Measurements from ENCODE around the gene OR51T1.

The OR51T1 gene, protein sequence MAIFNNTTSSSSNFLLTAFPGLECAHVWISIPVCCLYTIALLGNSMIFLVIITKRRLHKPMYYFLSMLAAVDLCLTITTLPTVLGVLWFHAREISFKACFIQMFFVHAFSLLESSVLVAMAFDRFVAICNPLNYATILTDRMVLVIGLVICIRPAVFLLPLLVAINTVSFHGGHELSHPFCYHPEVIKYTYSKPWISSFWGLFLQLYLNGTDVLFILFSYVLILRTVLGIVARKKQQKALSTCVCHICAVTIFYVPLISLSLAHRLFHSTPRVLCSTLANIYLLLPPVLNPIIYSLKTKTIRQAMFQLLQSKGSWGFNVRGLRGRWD

GRCh38 chr11:4881860-4882500 is at the start of gene OR51T1:
TSS of gene OR51T1 (plus strand) at chr11:4881900. CDS start at chr11:4881900, 0 bp downstream.
- no peak within 1 kb of the TSS for H3K4me3 ChIP-seq (ENCODE audit: low read depth in 1 of 2, low read length in 2 of 2)
- H2AFZ ChIP-seq (ENCODE audit: low read depth, low read length) = no peak within 1 kb of the TSS
- no peak within 1 kb of the TSS for H3K27ac ChIP-seq (ENCODE audit: low read length)
- H3K4me2 ChIP-seq (ENCODE audit: insufficient read depth, low read length) = no peak within 1 kb of the TSS
- DNase-seq (no peak), ATAC-seq (ENCODE audit: insufficient read depth, low read depth) (no peak)
- H4K20me1 ChIP-seq (ENCODE audit: insufficient read depth, low read length) = no peaks in the 10 kb centered on the region
- no peaks in the 10 kb centered on the region for H3K36me3 ChIP-seq (ENCODE audit: insufficient read depth, low read length)
- no peak for TF ChIP-seq CTCF (IDR thresholded peaks at IDR 0.05; ENCODE audit: borderline replicate concordance, extremely low read depth, low read length, poor library complexity, severe bottlenecking)
- TF ChIP-seq EZH2 (IDR thresholded peaks at IDR 0.05; ENCODE audit: borderline replicate concordance, low read depth, low read length, severe bottlenecking) = no peak
- peaks cover 4% of the 10 kb centered on the region for H3K27me3 ChIP-seq (ENCODE audit: insufficient read depth, low read length, poor library complexity)
- H3K9ac ChIP-seq (ENCODE audit: low read depth, low read length) = no peak within 1 kb of the TSS
- H3K9me3 ChIP-seq (ENCODE audit: insufficient read depth, low read length, severe bottlenecking) = no peaks in the 10 kb centered on the region
- H3K79me2 ChIP-seq (ENCODE audit: insufficient read depth, low read length) = no peaks in the 10 kb centered on the region
- no peaks in the 10 kb centered on the region for H3K4me1 ChIP-seq (ENCODE audit: insufficient read depth, low read length)

- Histone ChIP-seq H2AFZ (ENCODE audit: low read depth, low read length) (no peak overlapping the region), H3K27me3 (ENCODE audit: insufficient read depth, low read length, poor library complexity) (no peaks in the 10 kb centered on the region), H3K4me1 (ENCODE audit: insufficient read depth, low read length) (no peaks in the 10 kb centered on the region), H3K9me3 (ENCODE audit: insufficient read depth, low read length, severe bottlenecking) (no peaks in the 10 kb centered on the region), H3K27ac (ENCODE audit: low read length) (no peak overlapping the region), H4K20me1 (ENCODE audit: insufficient read depth, low read length) (no peaks in the 10 kb centered on the region), H3K4me2 (ENCODE audit: insufficient read depth, low read length) (no peak overlapping the region), H3K4me3 (ENCODE audit: low read depth in 1 of 2, low read length in 2 of 2) (no peak overlapping the region), H3K36me3 (ENCODE audit: insufficient read depth, low read length) (no peaks in the 10 kb centered on the region), H3K9ac (ENCODE audit: low read depth, low read length) (no peak overlapping the region), H3K79me2 (ENCODE audit: insufficient read depth, low read length) (no peaks in the 10 kb centered on the region)
- no peak for DNase-seq
- TF ChIP-seq EZH2 (IDR thresholded peaks at IDR 0.05; ENCODE audit: borderline replicate concordance, low read depth, low read length, severe bottlenecking) (no peak), CTCF (IDR thresholded peaks at IDR 0.05; ENCODE audit: borderline replicate concordance, extremely low read depth, low read length, poor library complexity, severe bottlenecking) (peak; percentile 5)
- no peak for ATAC-seq (ENCODE audit: insufficient read depth, low read depth)
These were observed 41.7 kb upstream of the OR51T1 start for GRCh38 chr11:4839851-4840549.

GRCh38 chr11:4848908-4849532 is 32.7 kb upstream of the OR51T1 start, which contains the start of gene OR51S1:
TSS of gene OR51S1 (minus strand) at chr11:4849208. CDS start at chr11:4849208, 0 bp downstream.
- no peak within 1 kb of the TSS for H3K4me3 ChIP-seq (ENCODE audit: low read depth in 1 of 2, low read length in 2 of 2)
- peaks cover 7% of the 10 kb centered on the region for H3K27me3 ChIP-seq (ENCODE audit: insufficient read depth, low read length, poor library complexity)
- H3K4me1 ChIP-seq (ENCODE audit: insufficient read depth, low read length) = no peaks in the 10 kb centered on the region
- ATAC-seq (ENCODE audit: insufficient read depth, low read depth) = no peak
- H2AFZ ChIP-seq (ENCODE audit: low read depth, low read length) = no peak within 1 kb of the TSS
- H3K9ac ChIP-seq (ENCODE audit: low read depth, low read length) = no peak within 1 kb of the TSS
- H3K36me3 ChIP-seq (ENCODE audit: insufficient read depth, low read length) = no peaks in the 10 kb centered on the region
- no peak within 1 kb of the TSS for H3K4me2 ChIP-seq (ENCODE audit: insufficient read depth, low read length)
- H4K20me1 ChIP-seq (ENCODE audit: insufficient read depth, low read length) = peaks cover 3% of the 10 kb centered on the region; the same call in 1 of the 2 replicates
- H3K79me2 ChIP-seq (ENCODE audit: insufficient read depth, low read length) = no peaks in the 10 kb centered on the region
- no peak within 1 kb of the TSS for H3K27ac ChIP-seq (ENCODE audit: low read length)
- TF ChIP-seq CTCF (IDR thresholded peaks at IDR 0.05; ENCODE audit: borderline replicate concordance, extremely low read depth, low read length, poor library complexity, severe bottlenecking) (no peak), EZH2 (IDR thresholded peaks at IDR 0.05; ENCODE audit: borderline replicate concordance, low read depth, low read length, severe bottlenecking) (no peak)
- DNase-seq = no peak
- H3K9me3 ChIP-seq (ENCODE audit: insufficient read depth, low read length, severe bottlenecking) = no peaks in the 10 kb centered on the region
